A549 (cell line): Measurements from ENCODE around the gene ANTKMT.

ENCODE experiments used
- CEBPB ChIP-seq, 2 experiments: fragments of >200 bp in 1 of 2; sonication (Bioruptor Twin) in 1 of 2; formaldehyde crosslinking in 1 of 2; IDR thresholded peaks; 2 replicates each; pipeline ENCODE4 v1.6.1; 2012 to 2016
- ESRRA ChIP-seq: fragments of 150-350 bp; IDR thresholded peaks from 2 replicates; pipeline ENCODE4 v1.6.1; 2014; ENCODE audit warnings: mild to moderate bottlenecking, low read length, borderline replicate concordance
- KDM1A ChIP-seq: fragments of 200-600 bp; sonication (generic); IDR thresholded peaks from 2 replicates; pipeline ENCODE4 v1.6.1; 2016; ENCODE audit warnings: low read depth, mild to moderate bottlenecking
- NPAS2 ChIP-seq: fragments of 250-450 bp; sonication (Bioruptor Pico); IDR thresholded peaks from 2 replicates; pipeline ENCODE4 v1.8.0; 2022; ENCODE audit warnings: mild to moderate bottlenecking, moderate library complexity, borderline replicate concordance
- POLR2A ChIP-seq: IDR thresholded peaks from 2 replicates; pipeline ENCODE4 v1.6.1; 2012; ENCODE audit warnings: mild to moderate bottlenecking, low read length
- RAD21 ChIP-seq, 2 experiments: fragments of >200 bp in 1 of 2; sonication (Bioruptor Twin) in 1 of 2; formaldehyde crosslinking in 1 of 2; IDR thresholded peaks in 1 of 2; conservative IDR thresholded peaks in 1 of 2; 2 replicates in 1 of 2; 3 replicates in 1 of 2; pipeline ENCODE4 v1.6.1; 2012 to 2018; ENCODE audit warnings: inconsistent platforms in 1 of 2
- SMC3 ChIP-seq: fragments of >200 bp; sonication (Bioruptor Twin); formaldehyde crosslinking; IDR thresholded peaks from 3 replicates; pipeline ENCODE4 v1.6.1; 2018; ENCODE audit warnings: inconsistent platforms
- SREBF2 ChIP-seq: fragments of 450-650 bp; IDR thresholded peaks from 2 replicates; pipeline ENCODE4 v1.6.1; 2014; ENCODE audit warnings: mild to moderate bottlenecking, moderate library complexity
- TF ChIP-seq, protein P1 (sequence below): fragments of >200 bp; sonication (Bioruptor Twin); formaldehyde crosslinking; IDR thresholded peaks from 3 replicates; pipeline ENCODE4 v1.5.1; 2016
- TF ChIP-seq, protein P2 (sequence below): fragments of 200-600 bp; sonication (generic); IDR thresholded peaks from 2 replicates; pipeline ENCODE4 v1.6.1; 2016; ENCODE audit warnings: antibody characterized with exemption, mild to moderate bottlenecking, moderate library complexity

DNA sequence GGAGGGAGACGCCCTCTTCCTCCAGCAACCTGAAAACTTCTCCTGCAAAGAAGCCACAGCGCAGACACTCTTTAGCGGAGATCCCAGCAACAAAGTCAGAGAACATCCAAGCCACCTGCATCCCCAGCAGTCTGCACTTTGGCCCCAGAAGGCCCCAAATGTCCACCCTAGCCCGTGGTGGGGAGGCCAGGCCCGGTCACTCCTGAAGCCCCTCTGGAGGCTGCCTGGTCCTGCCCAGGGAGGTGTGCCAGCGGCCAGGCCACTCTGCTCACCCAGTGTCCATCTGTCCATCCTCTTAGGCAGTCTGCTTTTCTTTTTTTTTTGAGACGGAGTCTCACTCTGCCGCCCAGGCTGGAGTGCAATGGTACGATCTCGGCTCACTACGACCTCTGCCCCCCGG lies 11.4 kb downstream of the ANTKMT start:
- TF ChIP-seq, protein P1, sequence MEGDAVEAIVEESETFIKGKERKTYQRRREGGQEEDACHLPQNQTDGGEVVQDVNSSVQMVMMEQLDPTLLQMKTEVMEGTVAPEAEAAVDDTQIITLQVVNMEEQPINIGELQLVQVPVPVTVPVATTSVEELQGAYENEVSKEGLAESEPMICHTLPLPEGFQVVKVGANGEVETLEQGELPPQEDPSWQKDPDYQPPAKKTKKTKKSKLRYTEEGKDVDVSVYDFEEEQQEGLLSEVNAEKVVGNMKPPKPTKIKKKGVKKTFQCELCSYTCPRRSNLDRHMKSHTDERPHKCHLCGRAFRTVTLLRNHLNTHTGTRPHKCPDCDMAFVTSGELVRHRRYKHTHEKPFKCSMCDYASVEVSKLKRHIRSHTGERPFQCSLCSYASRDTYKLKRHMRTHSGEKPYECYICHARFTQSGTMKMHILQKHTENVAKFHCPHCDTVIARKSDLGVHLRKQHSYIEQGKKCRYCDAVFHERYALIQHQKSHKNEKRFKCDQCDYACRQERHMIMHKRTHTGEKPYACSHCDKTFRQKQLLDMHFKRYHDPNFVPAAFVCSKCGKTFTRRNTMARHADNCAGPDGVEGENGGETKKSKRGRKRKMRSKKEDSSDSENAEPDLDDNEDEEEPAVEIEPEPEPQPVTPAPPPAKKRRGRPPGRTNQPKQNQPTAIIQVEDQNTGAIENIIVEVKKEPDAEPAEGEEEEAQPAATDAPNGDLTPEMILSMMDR = no peak
- TF ChIP-seq SREBF2 (no peak), SMC3 (no peak), RAD21 (conservative IDR thresholded peaks at IDR 0.05 in 1 of 2, IDR thresholded peaks at IDR 0.05 in 1 of 2) (no peak), POLR2A (no peak), ESRRA (no peak), KDM1A (no peak), CEBPB (IDR thresholded peaks at IDR 0.05) (no peak), NPAS2 (CRISPR knock-in tag) (no peak)
- TF ChIP-seq, protein P2, sequence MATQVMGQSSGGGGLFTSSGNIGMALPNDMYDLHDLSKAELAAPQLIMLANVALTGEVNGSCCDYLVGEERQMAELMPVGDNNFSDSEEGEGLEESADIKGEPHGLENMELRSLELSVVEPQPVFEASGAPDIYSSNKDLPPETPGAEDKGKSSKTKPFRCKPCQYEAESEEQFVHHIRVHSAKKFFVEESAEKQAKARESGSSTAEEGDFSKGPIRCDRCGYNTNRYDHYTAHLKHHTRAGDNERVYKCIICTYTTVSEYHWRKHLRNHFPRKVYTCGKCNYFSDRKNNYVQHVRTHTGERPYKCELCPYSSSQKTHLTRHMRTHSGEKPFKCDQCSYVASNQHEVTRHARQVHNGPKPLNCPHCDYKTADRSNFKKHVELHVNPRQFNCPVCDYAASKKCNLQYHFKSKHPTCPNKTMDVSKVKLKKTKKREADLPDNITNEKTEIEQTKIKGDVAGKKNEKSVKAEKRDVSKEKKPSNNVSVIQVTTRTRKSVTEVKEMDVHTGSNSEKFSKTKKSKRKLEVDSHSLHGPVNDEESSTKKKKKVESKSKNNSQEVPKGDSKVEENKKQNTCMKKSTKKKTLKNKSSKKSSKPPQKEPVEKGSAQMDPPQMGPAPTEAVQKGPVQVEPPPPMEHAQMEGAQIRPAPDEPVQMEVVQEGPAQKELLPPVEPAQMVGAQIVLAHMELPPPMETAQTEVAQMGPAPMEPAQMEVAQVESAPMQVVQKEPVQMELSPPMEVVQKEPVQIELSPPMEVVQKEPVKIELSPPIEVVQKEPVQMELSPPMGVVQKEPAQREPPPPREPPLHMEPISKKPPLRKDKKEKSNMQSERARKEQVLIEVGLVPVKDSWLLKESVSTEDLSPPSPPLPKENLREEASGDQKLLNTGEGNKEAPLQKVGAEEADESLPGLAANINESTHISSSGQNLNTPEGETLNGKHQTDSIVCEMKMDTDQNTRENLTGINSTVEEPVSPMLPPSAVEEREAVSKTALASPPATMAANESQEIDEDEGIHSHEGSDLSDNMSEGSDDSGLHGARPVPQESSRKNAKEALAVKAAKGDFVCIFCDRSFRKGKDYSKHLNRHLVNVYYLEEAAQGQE = no peak
